GM19193 (cell line): Measurements from ENCODE around the gene MRPL38.

Experiments
- POLR2A ChIP-seq: IDR thresholded peaks from 4 replicates; pipeline ENCODE4 v1.6.1; 2011; ENCODE audit not compliant: insufficient read depth, insufficient read length; ENCODE audit errors: extremely low read depth

Gene MRPL38

GRCh38 chr17:75908201-75908600 lies 3.5 kb upstream of the MRPL38 start:
- TF ChIP-seq POLR2A, result no peak

GRCh38 chr17:75906143-75906884 lies 1.6 kb upstream of the MRPL38 start:
- TF ChIP-seq POLR2A, result no peak

DNA sequence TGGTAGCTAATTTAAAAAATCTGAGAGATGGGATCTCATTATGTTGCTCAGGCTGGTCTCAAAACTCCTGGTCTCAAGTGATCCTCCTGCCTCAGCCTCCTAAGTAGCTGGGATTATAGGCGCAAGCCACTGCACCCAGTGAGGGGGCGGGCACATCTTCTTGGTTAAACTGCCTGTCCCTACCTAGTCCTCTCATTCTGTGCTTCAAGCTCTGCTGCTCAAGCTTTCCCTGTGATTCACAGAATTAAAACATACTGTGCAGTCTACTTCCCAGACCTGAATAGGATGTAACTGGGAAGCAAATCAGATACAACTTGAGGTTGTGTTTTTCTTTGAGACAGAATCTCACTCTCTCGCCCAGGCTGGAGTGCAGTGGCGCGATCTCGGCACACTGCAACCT lies 2.3 kb downstream of the MRPL38 start:
- TF ChIP-seq POLR2A, result no peak

- TF ChIP-seq POLR2A, result no peak
Measured at GRCh38 chr17:75901727-75902126, 3.0 kb downstream of the MRPL38 start.

GRCh38 chr17:75900691-75901533 lies 3.8 kb downstream of the MRPL38 start:
- TF ChIP-seq POLR2A, result no peak

DNA sequence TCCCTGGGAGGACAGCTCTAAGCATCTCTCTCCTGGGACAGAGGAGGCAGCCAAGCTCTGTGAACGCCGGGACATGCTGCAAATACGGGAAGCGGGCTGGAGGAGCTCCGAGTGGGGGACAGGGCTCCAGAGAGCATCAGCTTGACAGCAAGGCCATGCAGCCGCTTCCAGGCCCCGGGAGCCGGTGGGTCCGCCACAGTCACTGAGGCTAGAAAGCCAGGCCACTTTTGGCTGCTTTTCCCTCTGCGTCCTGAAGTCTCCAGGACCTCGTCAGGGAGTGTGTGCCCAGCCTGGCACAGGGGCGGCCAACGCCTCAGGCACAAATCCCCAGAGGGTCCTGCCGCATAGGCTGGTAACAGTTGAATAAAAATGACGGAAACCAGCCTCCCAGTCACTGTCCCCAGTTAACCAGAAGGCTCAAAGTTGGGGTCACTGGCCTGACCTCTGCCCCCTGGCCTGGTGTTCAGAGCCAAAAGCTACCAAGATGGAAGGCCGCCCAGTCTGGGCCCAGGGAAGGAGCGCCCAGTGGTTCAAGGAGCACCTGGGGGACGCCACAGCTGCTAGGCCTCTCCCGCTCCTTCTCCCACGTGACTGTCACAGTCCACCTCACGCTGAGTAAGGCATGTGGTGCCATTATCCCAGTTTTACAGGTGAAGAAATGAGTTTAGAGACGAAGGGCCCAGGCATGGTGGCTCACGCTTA lies 4.8 kb downstream of the MRPL38 start:
- no peak for TF ChIP-seq POLR2A

GRCh38 chr17:75899353-75899752 lies 5.3 kb downstream of the MRPL38 start:
- no peak for TF ChIP-seq POLR2A

DNA sequence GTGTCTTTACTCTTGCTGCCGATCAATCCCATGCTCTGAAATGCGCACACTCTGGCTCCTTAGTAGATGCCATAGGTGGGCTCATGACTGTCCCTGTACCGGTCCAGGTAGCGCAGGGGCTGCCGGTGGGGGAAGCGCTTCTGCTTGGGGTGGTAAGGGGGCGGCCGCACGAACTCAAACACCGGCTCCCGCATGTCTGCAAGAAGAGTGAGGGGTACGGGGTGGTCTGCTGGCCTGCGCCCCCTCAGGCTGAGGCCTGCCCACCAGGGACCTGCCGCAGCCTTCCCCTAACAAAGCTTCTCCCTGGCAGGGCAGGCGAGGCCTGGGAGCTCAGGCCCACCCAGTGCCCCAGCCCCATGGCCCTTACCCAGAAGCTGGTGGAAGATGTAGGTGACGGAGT lies 5.9 kb downstream of the MRPL38 start:
- TF ChIP-seq POLR2A, result no peak

DNA sequence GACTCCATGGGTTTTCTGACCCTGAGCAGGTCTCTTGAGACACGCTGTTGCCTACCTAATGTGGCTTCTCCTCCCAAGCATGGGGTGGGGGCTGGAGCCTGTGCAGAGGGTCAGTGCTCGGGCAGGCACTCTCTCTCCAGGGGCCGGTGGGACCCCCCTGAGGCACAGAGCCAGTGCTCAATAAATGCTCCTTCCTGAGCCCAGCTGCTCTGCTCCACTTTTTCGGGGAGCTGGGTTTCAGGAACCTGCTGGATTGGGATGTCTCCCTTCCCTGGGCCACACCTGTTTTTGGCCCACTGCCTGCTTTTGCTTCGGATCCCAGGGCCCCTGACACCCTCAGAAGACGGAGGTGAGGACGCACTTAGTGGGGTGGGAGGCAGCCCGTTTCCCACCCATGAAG lies 6.6 kb downstream of the MRPL38 start:
- no peak for TF ChIP-seq POLR2A

- TF ChIP-seq POLR2A, result peak; percentile 18
Measured at GRCh38 chr17:75897160-75898019, 7.3 kb downstream of the MRPL38 start.

DNA sequence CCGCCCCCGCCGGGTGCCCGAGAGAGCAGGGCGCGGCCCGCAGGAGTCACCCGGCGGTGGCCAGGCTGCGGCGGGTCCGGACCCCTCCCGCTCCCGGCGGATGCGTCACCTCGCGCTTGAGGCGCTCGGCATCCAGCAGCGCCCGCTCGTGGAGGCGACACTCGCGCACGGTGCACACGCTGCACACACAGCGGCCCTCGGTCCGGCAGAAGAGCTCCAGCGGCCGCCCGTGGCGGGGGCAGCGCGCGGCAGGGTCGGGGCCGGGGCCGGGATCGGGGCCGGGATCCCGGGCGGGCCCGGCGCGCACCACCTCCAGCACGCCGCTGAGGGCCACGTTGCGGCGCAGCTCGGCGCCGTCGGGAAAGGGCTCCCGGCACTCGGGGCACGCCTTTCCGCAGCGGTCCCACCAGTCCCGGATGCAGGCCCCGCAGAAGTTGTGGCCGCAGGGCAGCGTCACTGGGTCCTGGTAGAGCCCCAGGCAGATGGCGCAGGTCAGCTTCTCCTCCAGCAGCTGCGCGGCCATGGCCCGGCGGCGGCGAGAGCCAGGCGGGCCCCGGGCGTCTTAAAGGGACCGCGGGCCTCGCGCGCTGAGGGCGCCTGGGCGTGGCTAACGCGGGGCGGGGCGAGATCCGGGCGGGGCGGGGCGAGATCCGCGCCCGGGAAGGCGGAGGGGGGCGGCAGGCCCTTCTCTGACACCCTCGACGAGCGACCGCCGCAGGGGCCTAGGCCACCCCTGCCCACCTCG lies 8.1 kb downstream of the MRPL38 start, which contains the start of gene TRIM65:
TRIM65 (minus strand) TSS at position 537 of the 745 bp plus-strand sequence; CDS start at position 523, 14 bp downstream.
- peak; percentile 79 for TF ChIP-seq POLR2A

DNA sequence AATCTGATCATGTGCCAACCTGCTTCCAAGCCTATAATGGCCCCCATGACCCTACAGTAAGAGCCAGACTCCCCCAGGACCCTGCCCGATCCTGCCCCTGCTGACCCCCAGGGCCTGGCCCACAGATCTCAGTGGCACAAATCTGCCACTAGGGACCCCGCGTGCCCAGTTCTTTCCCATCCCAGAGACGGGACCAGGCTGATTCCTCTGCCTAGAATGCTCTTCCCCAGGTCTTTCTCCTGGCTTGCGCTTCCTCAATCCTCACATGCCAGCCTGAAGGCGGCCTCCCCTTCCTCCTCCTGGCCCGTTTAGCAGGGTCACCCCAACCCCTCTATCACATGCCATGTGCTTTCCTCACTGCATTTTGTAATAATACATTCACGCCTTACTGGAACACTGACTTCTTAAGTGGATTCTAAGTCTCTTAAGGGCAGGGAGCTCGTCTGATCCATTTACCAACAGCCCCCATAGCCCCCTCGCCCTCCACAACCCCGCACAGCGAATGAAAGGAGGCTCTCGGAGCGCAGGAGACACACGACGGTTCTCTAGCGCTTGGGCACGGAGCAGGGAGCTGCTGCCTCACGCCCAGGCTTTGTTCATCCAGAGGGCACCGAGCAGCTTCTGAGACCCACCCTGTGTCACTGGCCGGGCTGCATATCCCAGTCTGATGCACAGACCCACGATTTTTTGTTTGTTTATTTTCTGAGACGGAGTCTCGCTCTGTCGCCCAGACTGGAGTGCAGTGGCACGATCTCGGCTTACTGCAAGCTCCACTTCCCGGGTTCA lies 9.1 kb downstream of the MRPL38 start:
- no peak for TF ChIP-seq POLR2A
